ENCODE measurements around the gene TXNDC8.

DNA sequence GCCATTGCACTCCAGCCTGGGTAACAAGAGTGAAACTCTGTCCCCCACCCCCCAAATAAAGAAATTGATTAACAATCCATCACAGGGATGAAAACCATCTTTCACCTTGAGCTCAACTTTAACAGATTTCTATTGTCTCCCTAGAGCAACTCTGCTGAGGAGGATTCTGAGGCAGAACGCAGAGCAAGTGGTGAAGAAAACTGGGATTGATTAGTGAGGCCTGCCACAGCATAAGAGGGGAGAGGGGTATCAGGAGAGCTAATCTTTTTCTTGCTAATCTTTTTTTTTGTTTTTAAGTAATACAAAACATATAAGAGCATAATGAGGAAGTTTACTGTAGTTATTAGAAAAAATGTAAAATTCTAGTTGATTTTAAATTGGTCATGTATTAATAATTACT lies 8.9 kb downstream of the TXNDC8 start:
- TF ChIP-seq SIN3A (IDR thresholded peaks at IDR 0.05; ENCODE audit: borderline replicate concordance, insufficient read depth, low read depth, low read length), result no peak
- TF ChIP-seq, protein P1, sequence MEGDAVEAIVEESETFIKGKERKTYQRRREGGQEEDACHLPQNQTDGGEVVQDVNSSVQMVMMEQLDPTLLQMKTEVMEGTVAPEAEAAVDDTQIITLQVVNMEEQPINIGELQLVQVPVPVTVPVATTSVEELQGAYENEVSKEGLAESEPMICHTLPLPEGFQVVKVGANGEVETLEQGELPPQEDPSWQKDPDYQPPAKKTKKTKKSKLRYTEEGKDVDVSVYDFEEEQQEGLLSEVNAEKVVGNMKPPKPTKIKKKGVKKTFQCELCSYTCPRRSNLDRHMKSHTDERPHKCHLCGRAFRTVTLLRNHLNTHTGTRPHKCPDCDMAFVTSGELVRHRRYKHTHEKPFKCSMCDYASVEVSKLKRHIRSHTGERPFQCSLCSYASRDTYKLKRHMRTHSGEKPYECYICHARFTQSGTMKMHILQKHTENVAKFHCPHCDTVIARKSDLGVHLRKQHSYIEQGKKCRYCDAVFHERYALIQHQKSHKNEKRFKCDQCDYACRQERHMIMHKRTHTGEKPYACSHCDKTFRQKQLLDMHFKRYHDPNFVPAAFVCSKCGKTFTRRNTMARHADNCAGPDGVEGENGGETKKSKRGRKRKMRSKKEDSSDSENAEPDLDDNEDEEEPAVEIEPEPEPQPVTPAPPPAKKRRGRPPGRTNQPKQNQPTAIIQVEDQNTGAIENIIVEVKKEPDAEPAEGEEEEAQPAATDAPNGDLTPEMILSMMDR (IDR thresholded peaks at IDR 0.05), result no peak

Data from Panc1 (cell line).